HT-29 (cell line): Measurements from ENCODE around the gene ITSN1. TPM values are rescaled to one million over a fixed set of nuclear protein-coding genes. Genes with fewer than 3 reads are reported as not detected.
"Not testable (repeated sequence)": the region's sequence is repeated elsewhere in the genome, so short reads cannot be mapped to it uniquely, and the experiment has no call there.

Experiments used
- DNase-seq: peaks from one replicate; pipeline ENCODE4 v3.0.0-alpha.2; 2015; ENCODE audit warnings: low spot score
- total RNA-seq: library from RNA; depleted of rRNA; stranded (reverse); fragments of >200 nt; shearing (Covaris generic); gene quantifications from 2 replicates; pipeline ENCODE4 v1.2.3, GENCODE V29; 2014

The ITSN1 gene
- total RNA-seq, 1 experiment from 2014 or later, result 19.6 TPM

DNA sequence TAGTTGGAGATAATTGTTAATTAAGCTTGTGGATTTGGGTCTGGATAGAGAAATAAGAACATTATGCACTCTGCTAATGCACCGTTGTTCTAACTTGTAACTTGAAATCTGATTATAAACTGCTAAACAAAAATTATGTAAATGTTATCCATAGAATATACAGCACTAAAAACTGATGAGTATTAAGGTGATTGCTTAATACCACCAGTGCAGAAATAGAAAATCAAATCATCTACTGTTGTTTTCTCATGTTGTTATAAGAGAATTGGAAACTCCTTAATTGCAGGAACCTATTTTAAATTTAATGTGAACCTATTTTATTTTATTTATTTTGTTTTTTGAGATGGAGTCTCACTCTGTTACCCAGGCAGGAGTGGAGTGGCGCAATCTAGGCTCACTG is 125.7 kb downstream of the ITSN1 start:
- DNase-seq, result no peak

DNA sequence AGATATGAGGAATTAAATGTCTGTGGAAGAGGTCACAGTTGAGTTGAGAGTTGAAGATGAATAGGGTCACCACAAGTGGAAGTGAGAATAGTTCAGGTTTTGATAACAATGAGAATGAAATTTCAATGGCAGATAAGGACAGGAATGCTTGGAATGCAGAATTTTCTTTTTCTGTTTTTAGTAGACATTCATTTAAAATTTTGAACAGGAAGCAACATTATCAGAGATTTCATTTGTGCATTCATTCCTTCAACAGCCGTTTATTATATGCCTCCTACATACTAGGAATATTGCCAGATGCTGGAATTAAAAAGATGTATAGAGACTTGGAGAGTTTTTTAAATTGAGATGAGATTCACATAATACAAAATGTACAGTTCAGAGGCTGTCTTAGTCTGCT is 126.8 kb downstream of the ITSN1 start:
- no peak for DNase-seq

DNA sequence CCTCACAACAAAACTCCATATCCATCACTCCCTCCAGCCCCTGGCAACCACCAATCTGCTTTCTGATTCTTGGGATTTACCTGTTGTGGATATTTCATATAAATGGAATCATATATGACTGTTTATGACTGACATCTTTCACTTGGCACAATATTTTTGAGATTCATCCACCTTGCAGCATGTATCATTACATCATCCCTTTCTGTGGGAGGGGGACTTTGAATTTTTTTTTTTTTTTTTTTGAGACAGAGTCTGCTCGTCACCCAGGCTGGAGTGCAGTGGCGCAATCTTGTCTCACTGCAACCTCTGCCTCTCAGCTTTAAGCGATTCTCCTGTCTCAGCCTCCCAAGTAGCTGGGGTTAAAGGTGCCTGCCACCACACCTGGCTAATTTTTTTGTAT is 128.2 kb downstream of the ITSN1 start:
- DNase-seq, result no peak

- DNase-seq, result no peak
Observed at GRCh38 chr21:33771976-33772375, 129.7 kb downstream of the ITSN1 start.

DNA sequence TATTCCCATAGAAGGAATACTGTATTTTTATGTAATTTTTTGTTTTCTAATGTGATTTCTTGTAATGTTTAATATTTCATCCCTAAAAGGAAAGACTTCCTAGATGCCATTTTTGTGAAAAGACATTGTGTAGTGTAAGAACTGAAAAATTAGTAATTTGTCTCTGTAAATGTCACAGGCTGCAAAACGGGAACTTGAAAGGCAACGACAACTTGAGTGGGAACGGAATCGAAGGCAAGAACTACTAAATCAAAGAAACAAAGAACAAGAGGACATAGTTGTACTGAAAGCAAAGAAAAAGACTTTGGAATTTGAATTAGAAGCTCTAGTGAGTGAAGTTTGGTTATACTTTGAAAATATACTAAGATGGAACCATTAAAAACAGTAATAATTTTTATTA is 132.2 kb downstream of the ITSN1 start:
- no peak for DNase-seq

- no peak for DNase-seq
Observed at GRCh38 chr21:33775100-33775828, 133.0 kb downstream of the ITSN1 start.

DNA sequence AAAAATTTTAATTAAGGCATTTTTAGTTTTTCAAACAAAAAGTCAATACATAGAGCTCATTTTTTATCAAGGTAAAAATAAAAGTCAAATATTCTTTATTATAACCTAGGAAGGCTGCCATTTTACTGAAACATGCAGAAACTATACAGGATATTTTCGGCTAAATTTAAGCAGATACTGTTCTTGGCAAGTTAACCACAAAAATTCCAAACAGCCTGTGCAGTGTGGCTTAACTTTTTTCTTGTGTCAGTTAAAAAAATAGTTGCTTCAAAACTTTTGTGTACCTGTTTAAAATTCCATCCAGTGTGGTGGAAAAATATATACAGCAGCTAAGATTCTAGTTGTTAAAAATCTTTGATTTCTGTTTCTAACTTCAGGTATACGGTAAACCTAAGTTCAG is 138.3 kb downstream of the ITSN1 start:
- no peak for DNase-seq

DNA sequence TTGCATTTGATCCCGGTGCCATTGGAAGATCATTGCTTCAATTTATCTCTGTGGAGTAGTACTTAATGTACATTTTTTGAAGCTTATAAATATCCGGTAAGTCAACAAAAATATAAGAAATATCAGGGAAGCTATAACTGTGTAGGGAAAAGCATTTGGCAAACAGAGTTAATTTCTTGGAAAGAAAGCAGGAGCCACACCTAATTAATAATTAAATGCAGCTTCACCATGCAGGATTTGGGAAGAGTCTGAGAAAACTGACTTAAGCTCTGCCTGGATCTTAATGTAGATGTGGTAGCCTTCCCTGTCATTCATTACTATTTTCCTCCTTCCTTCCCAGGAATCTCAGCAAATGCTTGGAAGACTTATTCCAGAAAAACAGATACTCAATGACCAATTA is 138.8 kb downstream of the ITSN1 start:
- no peak for DNase-seq

- no peak for DNase-seq
Observed at GRCh38 chr21:33783187-33783979, 141.1 kb downstream of the ITSN1 start.

- DNase-seq, result no peak
Observed at GRCh38 chr21:33787431-33787830, 145.1 kb downstream of the ITSN1 start.

- DNase-seq, result not testable (repeated sequence)
Observed at GRCh38 chr21:33788438-33788837, 146.1 kb downstream of the ITSN1 start.

DNA sequence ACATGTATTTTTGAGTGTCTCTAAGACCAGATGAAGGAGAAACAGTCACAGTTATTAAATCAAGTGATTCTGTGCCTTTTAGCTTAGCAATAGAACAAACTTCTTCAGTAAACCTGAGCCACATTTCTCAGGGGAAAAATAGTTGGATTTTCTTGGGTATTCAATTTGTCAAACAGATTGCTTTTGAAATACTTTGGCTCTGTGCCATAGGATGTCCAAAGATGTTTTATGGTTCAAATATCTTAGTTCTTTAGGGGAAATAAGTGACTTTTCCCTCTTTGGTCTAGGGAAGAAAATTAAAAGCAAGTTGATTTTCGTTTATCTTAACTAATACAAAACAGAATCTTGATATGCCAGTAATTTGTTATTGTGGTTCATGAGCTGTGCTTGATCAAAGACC is 147.4 kb downstream of the ITSN1 start:
- no peak for DNase-seq

- DNase-seq, result no peak
Observed at GRCh38 chr21:33791073-33791472, 148.8 kb downstream of the ITSN1 start.

GRCh38 chr21:33794596-33794995 is 152.3 kb downstream of the ITSN1 start:
- no peak for DNase-seq

DNA sequence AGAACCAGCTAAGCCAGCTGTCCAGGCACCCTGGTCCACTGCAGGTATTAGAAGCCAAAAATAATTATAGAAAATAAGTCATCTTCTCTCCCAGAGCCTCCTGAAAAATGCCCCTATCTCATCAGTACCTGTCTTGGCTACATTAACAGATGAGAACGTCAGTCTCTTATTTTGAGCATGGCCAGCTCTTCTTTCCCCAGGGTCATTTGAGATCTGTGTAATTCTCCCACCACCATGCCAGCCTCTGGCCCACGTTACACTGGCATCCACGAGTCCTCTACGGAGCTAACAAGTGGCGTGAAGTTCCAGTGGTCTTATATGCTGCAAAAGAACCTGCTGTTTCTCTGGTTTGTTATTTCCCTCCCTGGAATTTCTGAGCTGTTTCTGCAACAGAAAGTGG is 155.3 kb downstream of the ITSN1 start:
- DNase-seq, result no peak

- no peak for DNase-seq
Observed at GRCh38 chr21:33799378-33800090, 157.2 kb downstream of the ITSN1 start.

GRCh38 chr21:33800753-33801423 is 158.6 kb downstream of the ITSN1 start:
- DNase-seq, result no peak

GRCh38 chr21:33801424-33802405 is 159.4 kb downstream of the ITSN1 start:
- DNase-seq, result no peak

GRCh38 chr21:33802481-33802880 is 160.2 kb downstream of the ITSN1 start:
- no peak for DNase-seq

- no peak for DNase-seq
Observed at GRCh38 chr21:33808715-33809367, 166.5 kb downstream of the ITSN1 start.
